ENCODE measurements around the gene TRAPPC10. TPM values are rescaled to one million over a fixed set of nuclear protein-coding genes. Genes with fewer than 3 reads are reported as not detected.
A peak's percentile ranks its signal among the peaks of the same experiment; 100 is the strongest.

The TRAPPC10 gene
- total RNA-seq, 2 donors from 2014 or later = 45.9 to 47.9 TPM

GRCh38 chr21:44011123-44011522 is 986 bp upstream of the TRAPPC10 start:
- peaks cover 22 to 28% of the 10 kb centered on the region in 2 donors for H3K4me1 ChIP-seq (ENCODE audit: control insufficient read depth in 1 of 2, low read depth in 2 of 2)
- peak overlapping the region; percentile 79 for H3K4me3 ChIP-seq
- no peak for ATAC-seq (ENCODE audit: insufficient number of reproducible peaks, low FRiP score, low read depth)
- H3K27me3 ChIP-seq (replicated peaks; ENCODE audit: insufficient read depth) = no peaks in the 10 kb centered on the region
- no peak for DNase-seq (ENCODE audit: low spot score)
- TF ChIP-seq, protein P1, sequence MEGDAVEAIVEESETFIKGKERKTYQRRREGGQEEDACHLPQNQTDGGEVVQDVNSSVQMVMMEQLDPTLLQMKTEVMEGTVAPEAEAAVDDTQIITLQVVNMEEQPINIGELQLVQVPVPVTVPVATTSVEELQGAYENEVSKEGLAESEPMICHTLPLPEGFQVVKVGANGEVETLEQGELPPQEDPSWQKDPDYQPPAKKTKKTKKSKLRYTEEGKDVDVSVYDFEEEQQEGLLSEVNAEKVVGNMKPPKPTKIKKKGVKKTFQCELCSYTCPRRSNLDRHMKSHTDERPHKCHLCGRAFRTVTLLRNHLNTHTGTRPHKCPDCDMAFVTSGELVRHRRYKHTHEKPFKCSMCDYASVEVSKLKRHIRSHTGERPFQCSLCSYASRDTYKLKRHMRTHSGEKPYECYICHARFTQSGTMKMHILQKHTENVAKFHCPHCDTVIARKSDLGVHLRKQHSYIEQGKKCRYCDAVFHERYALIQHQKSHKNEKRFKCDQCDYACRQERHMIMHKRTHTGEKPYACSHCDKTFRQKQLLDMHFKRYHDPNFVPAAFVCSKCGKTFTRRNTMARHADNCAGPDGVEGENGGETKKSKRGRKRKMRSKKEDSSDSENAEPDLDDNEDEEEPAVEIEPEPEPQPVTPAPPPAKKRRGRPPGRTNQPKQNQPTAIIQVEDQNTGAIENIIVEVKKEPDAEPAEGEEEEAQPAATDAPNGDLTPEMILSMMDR (IDR thresholded peaks at IDR 0.05) = no peak
- H3K27ac ChIP-seq = peak overlapping the region; percentile 83 to 91
- no peaks in the 10 kb centered on the region for H3K36me3 ChIP-seq
- no peaks in the 10 kb centered on the region for H3K9me3 ChIP-seq

DNA sequence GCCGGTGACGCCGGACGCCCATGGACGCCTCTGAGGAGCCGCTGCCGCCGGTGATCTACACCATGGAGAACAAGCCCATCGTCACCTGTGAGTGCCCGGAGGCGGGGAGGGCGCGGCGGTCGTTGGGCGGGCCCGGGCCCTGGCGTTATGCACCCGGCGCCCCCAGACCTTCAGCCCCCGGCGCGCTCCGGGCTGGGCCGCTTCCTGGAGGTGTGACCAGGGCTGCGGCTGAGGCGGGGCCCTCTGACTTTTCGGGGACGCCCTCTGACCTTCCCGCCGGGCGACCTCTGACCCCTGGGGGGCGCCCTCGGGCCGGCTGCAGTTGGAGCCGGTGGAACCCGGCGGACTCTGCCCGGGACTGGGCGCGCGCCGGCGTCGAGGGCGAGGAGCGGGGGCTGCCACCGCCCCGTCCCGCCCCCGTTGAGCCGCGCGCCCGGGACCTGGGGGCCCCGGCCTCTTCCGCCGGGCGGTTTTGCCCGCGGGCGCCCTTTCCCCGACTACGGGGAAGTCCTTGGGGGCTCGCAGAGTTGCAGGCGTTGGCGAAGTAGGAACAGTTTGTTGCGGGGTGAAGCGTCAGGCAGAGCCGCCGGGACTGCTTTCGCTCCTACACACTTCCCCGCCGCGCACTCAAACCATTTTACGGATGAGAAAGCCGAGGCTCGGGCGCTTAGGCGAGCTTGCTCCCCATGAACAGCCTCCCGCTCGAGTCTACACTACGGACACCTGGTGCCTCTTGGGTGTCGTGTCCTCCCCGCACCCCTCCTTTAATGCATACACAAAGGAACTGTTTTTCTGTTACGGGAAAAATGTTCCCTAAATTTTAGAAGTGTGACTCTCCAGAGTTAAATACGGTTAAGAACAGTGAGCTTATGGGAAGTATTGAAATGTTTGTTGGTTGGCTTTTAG is 618 bp downstream of the TRAPPC10 start:
- Histone ChIP-seq H3K9me3 (no peaks in the 10 kb centered on the region), H3K36me3 (no peaks in the 10 kb centered on the region), H3K4me3 (peak overlapping the region; percentile 79), H3K4me1 (ENCODE audit: control insufficient read depth in 1 of 2, low read depth in 2 of 2) (peaks cover 19 to 26% of the 10 kb centered on the region in 2 donors), H3K27ac (peak overlapping the region; percentile 83 to 86), H3K27me3 (replicated peaks; ENCODE audit: insufficient read depth) (no peaks in the 10 kb centered on the region)
- TF ChIP-seq, protein P1 (IDR thresholded peaks at IDR 0.05) = no peak
- ATAC-seq (ENCODE audit: insufficient number of reproducible peaks, low FRiP score, low read depth) (peak; percentile 12), DNase-seq (ENCODE audit: low spot score) (no peak)

DNA sequence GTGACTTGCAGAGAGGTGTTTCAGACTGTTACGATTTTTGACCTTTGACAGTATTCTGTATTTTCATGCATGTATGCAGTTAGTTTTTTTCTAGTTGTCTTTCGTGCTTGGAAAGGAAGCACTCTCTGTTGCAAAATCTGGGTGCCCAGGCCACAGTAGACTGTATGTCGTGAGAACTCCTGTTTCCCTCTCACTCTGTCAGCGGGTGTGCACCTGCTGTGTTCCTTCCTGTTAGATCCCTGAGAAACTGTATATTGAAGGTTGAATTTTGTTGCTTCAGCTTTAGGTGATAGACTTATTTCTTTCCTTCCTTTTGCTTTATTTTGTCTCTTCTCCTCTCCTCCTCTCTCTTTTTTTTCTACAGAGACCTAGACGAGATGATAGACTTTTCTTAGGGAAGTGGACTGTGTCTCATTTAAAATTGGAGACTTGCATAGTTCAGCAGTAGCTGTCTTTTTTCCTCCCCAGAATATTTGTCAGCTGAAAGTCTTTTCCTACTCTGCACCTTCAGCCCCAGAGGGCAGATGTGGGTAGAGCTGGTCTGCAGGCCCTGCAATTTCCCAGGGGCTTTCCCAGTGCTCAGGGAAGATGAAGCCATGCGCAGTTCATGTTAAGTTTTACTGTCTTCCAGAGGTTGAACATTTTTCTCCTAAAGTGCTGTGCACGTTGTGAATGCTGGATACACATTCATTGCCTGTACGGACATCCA is 1.4 kb downstream of the TRAPPC10 start:
- DNase-seq (ENCODE audit: low spot score) (no peak), ATAC-seq (ENCODE audit: insufficient number of reproducible peaks, low FRiP score, low read depth) (no peak)
- TF ChIP-seq, protein P1 (IDR thresholded peaks at IDR 0.05) = no peak
- peak overlapping the region; percentile 79 for H3K4me3 ChIP-seq
- no peaks in the 10 kb centered on the region for H3K27me3 ChIP-seq (replicated peaks; ENCODE audit: insufficient read depth)
- H3K4me1 ChIP-seq (ENCODE audit: control insufficient read depth in 1 of 2, low read depth in 2 of 2) = peaks cover 19 to 26% of the 10 kb centered on the region in 2 donors
- H3K27ac ChIP-seq = peak overlapping the region in 1 of 2 donors; percentile 86
- no peaks in the 10 kb centered on the region for H3K9me3 ChIP-seq
- no peaks in the 10 kb centered on the region for H3K36me3 ChIP-seq

DNA sequence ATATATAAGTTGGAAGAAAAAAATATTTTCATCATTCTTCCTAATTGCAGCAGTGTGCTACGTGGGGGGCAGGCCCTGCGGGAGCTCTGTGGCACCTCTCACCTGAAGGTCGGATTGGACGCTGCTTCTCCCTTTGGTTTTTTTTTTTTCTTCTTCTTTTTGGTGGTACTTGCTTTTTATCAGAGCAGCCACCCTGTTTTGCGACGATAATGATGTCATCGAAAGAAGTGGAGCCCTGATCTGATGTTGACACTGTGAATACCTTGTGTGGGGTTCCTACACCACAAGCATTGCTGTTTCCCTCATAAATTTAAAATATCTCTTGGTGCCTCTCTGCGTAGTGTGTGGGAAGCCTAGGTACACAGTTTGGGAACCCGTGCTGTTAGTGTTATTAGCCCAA is 5.5 kb downstream of the TRAPPC10 start:
- peaks cover 16 to 29% of the 10 kb centered on the region in 2 donors for H3K4me1 ChIP-seq (ENCODE audit: control insufficient read depth in 1 of 2, low read depth in 2 of 2)
- H3K27ac ChIP-seq = no peak overlapping the region
- no peaks in the 10 kb centered on the region for H3K36me3 ChIP-seq
- ATAC-seq (ENCODE audit: insufficient number of reproducible peaks, low FRiP score, low read depth) (no peak), DNase-seq (ENCODE audit: low spot score) (no peak)
- no peak overlapping the region for H3K4me3 ChIP-seq
- TF ChIP-seq, protein P1 (IDR thresholded peaks at IDR 0.05) = no peak
- no peaks in the 10 kb centered on the region for H3K9me3 ChIP-seq
- no peaks in the 10 kb centered on the region for H3K27me3 ChIP-seq (replicated peaks; ENCODE audit: insufficient read depth)

DNA sequence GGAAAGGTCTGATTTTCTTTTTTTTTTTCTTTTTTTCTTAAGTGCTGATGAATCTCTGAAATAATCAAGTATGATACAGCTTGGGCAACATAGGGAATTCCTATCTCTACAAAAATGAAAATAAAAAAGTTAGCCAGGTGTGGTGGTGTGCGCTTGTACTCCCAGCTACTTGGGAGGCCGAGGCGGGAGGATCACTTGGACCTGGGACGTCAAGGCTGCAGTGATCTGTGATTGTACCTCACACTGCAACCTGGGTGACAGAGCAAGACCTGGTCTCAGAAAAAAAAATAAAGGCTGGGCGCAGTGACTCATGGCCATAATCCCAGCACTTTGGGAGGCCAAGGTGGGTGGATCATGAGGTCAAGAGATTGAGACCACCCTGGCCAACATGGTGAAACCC is 6.0 kb downstream of the TRAPPC10 start:
- Histone ChIP-seq H3K36me3 (no peaks in the 10 kb centered on the region), H3K4me1 (ENCODE audit: control insufficient read depth in 1 of 2, low read depth in 2 of 2) (peaks cover 16 to 25% of the 10 kb centered on the region in 2 donors), H3K27ac (no peak overlapping the region), H3K9me3 (no peaks in the 10 kb centered on the region), H3K4me3 (no peak overlapping the region), H3K27me3 (replicated peaks; ENCODE audit: insufficient read depth) (no peaks in the 10 kb centered on the region)
- DNase-seq (ENCODE audit: low spot score) = no peak
- TF ChIP-seq, protein P1 (IDR thresholded peaks at IDR 0.05) = no peak
- ATAC-seq (ENCODE audit: insufficient number of reproducible peaks, low FRiP score, low read depth) = no peak
